ENCODE data around the gene OR4K1. TPM values are rescaled to one million over a fixed set of nuclear protein-coding genes. Genes with fewer than 3 reads are reported as not detected.

The OR4K1 gene, protein sequence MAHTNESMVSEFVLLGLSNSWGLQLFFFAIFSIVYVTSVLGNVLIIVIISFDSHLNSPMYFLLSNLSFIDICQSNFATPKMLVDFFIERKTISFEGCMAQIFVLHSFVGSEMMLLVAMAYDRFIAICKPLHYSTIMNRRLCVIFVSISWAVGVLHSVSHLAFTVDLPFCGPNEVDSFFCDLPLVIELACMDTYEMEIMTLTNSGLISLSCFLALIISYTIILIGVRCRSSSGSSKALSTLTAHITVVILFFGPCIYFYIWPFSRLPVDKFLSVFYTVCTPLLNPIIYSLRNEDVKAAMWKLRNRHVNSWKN
- total RNA-seq (2022; extraction: Qiagen RNA extraction), result not detected in 5 replicates

DNA sequence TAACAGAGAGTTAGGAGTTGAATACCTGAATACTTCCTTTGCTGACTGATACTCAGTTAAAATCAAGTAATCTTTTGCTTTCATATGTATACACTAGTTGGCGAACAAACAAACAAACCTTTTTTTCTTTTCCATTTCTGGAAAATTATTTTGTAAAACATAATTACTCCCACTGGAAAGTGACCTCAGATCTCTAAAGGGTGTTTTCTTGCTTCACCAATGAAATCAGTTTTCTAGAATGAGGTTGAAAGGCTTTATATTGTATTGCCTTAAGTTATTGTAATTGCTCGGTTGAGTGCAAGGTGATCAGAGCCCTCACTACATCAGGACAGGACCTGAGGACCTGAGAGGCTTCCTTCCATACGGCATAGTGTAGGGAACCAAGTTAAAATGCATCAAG lies at the start of gene OR4K1:
Gene OR4K1, plus strand, starts transcription at position 301 of the 400 bp plus-strand sequence. CDS start 4,750 bp downstream, outside the sequence.

DNA sequence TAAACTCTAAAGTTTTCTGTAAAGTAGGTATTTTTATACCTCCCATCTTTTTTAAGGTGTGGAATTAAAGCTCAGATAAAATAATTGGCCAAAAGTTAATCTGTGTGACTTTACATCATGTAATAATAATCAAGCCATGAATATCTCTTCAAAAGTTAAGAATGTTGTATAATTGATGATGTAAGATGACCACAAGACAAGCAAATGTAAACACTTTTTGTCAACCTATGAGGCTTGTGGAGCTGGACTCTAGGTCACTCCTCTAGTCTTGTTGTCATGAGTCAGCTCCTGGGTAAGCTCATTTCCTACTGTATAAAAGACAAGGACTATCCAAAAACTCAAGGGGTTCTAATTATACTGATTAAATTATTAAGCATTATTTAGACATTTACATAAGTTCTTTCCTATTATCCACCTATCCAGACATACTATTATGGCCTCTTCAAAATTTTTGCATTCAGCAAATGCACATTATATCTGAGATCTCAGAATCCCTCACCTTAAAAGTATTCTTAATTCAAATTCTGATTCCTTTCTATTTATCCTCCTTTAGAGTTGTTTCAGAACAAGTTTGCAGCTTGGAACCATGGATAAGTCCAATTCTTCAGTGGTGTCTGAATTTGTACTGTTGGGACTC lies 10.6 kb upstream of the OR4K1 start, which contains the start of gene OR4K5:
Gene OR4K5, plus strand, starts transcription at position 587 of the 637 bp plus-strand sequence. Its CDS starts 0 bp downstream, at position 587.

DNA sequence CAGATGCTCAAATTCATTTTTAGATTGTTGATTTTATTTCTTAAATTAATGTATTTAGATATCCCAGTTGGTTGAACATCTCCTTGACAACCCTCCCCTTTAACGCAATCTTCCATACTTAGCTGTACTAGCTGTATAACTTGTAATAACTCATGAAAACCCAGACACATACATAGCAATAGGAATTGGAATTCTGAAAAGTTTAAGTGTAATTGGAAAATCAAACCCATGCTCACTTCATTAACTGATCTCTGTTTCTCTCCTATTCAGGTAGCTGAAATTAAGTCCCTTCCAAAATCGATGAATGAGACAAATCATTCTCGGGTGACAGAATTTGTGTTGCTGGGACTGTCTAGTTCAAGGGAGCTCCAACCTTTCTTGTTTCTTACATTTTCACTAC lies 44.6 kb downstream of the OR4K1 start, which contains the start of gene OR4K15:
Gene OR4K15, plus strand, starts transcription at position 301 of the 400 bp plus-strand sequence. Its CDS starts 0 bp downstream, at position 301.

Other genes with a start within 250 kb of the OR4K1 start
- not detected in 5 replicates for gene OR11H2, start 217.0 kb upstream of the OR4K1 start, total RNA-seq (2022; extraction: Qiagen RNA extraction)
- gene OR4Q3, start 187.3 kb upstream of the OR4K1 start, total RNA-seq (2022; extraction: Qiagen RNA extraction), result not detected in 5 replicates
- gene OR4M1, start 157.4 kb upstream of the OR4K1 start, total RNA-seq (2022; extraction: Qiagen RNA extraction), result not detected in 5 replicates
- not detected in 5 replicates for gene OR4N2, start 127.1 kb upstream of the OR4K1 start, total RNA-seq (2022; extraction: Qiagen RNA extraction)
- not detected in 5 replicates for gene OR4K2, start 55.8 kb upstream of the OR4K1 start, total RNA-seq (2022; extraction: Qiagen RNA extraction)
- not detected in 5 replicates for gene OR4K5, start 10.3 kb upstream of the OR4K1 start, total RNA-seq (2022; extraction: Qiagen RNA extraction)
- not detected in 5 replicates for gene OR4K15, start 44.7 kb downstream of the OR4K1 start, total RNA-seq (2022; extraction: Qiagen RNA extraction)
- not detected in 5 replicates for gene OR4Q2, start 71.2 kb downstream of the OR4K1 start, total RNA-seq (2022; extraction: Qiagen RNA extraction)
- gene OR4K14, start 88.4 kb downstream of the OR4K1 start, total RNA-seq (2022; extraction: Qiagen RNA extraction), result not detected in 5 replicates
- gene OR4K13, start 105.1 kb downstream of the OR4K1 start, total RNA-seq (2022; extraction: Qiagen RNA extraction), result not detected in 5 replicates
- gene OR4L1, start 129.1 kb downstream of the OR4K1 start, total RNA-seq (2022; extraction: Qiagen RNA extraction), result not detected in 5 replicates
- not detected in 5 replicates for gene OR4K17, start 179.8 kb downstream of the OR4K1 start, total RNA-seq (2022; extraction: Qiagen RNA extraction)
- not detected in 5 replicates for gene OR4N5, start 207.9 kb downstream of the OR4K1 start, total RNA-seq (2022; extraction: Qiagen RNA extraction)

All from A549 treated with CORT108297 at 1 μM for 4 hours (cell line).